Caco-2 (cell line): ENCODE measurements around the gene NUP210. TPM values are rescaled to one million over a fixed set of nuclear protein-coding genes. Genes with fewer than 3 reads are reported as not detected.

Source experiments
- BruUV-seq: library from RNA; stranded (reverse); fragments of 400-500 nt; replicated peaks from 2 replicates; lab custom pipeline; 2021; lab: Mats Ljungman, UMichigan
- CTCF ChIA-PET: fragments of 300-600 bp; sonication (Branson Sonifier 250); formaldehyde crosslinking; loops from one replicate; lab custom pipeline; 2022; ENCODE audit warnings: antibody characterized with exemption; lab: Charles Lee
- POLR2A ChIA-PET: fragments of 300-600 bp; sonication (Branson Sonifier 250); formaldehyde crosslinking; loops from one replicate; lab custom pipeline; 2022; ENCODE audit warnings: antibody characterized with exemption; lab: Charles Lee
- DNase-seq, 2 experiments: peaks; one replicate each; pipeline versions ENCODE4 v3.0.0 to v3.0.0-alpha.2; 2020 to 2022
- H3K27me3 ChIP-seq: replicated peaks from 2 replicates; pipeline ENCODE4 v1.6.0; 2011; ENCODE audit warnings: low read length; ENCODE audit not compliant: control insufficient read depth, insufficient read depth
- H3K36me3 ChIP-seq: 2 replicates; pipeline ENCODE4 v1.5.1; 2011; ENCODE audit warnings: low read length; ENCODE audit not compliant: control insufficient read depth, insufficient read depth
- H3K4me1 ChIP-seq: fragments of 250-450 bp; sonication (Bioruptor Pico); 2 replicates; pipeline ENCODE4 v1.5.1; 2020; ENCODE audit warnings: mild to moderate bottlenecking
- H3K4me3 ChIP-seq: 2 replicates; pipeline ENCODE4 v1.5.1; 2011; ENCODE audit warnings: low read depth, mild to moderate bottlenecking, control low read depth, low read length
- H3K9me3 ChIP-seq: fragments of 250-450 bp; sonication (Bioruptor Pico); 2 replicates; pipeline ENCODE4 v1.5.1; 2020; ENCODE audit warnings: mild to moderate bottlenecking, moderate library complexity
- H3K27ac Mint-ChIP-seq: one replicate; pipeline ENCODE4 v1.8.0; 2022; ENCODE audit warnings: mixed read lengths; ENCODE audit not compliant: unreplicated experiment
- H3K27me3 Mint-ChIP-seq: one replicate; pipeline ENCODE4 v1.8.0; 2022; ENCODE audit warnings: mixed read lengths; ENCODE audit not compliant: insufficient read depth, unreplicated experiment
- H3K36me3 Mint-ChIP-seq: one replicate; pipeline ENCODE4 v1.8.0; 2022; ENCODE audit warnings: mild to moderate bottlenecking, mixed read lengths; ENCODE audit not compliant: insufficient read depth, unreplicated experiment
- H3K4me1 Mint-ChIP-seq: one replicate; pipeline ENCODE4 v1.8.0; 2022; ENCODE audit warnings: low read depth, mixed read lengths; ENCODE audit not compliant: unreplicated experiment
- H3K4me3 Mint-ChIP-seq: one replicate; pipeline ENCODE4 v1.8.0; 2022; ENCODE audit warnings: mild to moderate bottlenecking, moderate library complexity, mixed read lengths; ENCODE audit not compliant: unreplicated experiment
- H3K9me3 Mint-ChIP-seq: one replicate; pipeline ENCODE4 v1.8.0; 2022; ENCODE audit warnings: mixed read lengths; ENCODE audit not compliant: unreplicated experiment
- CTCF ChIP-seq, 2 experiments: fragments of 200-600 bp in 1 of 2; IDR thresholded peaks; 1 replicate in 1 of 2; 2 replicates in 1 of 2; pipeline versions ENCODE4 v1.5.1 to v1.8.0; 2011 to 2022; ENCODE audit warnings: antibody characterized with exemption in 1 of 2, control low read depth in 1 of 2, inconsistent platforms in 1 of 2, low read depth in 1 of 2, low read length in 1 of 2, mild to moderate bottlenecking in 1 of 2, moderate library complexity in 1 of 2; ENCODE audit not compliant: insufficient read depth in 1 of 2, severe bottlenecking in 1 of 2, unreplicated experiment in 1 of 2
- intact Hi-C: fragments of 100-400 bp; cut with micrococcal nuclease; formaldehyde crosslinking; loops from one replicate; pipeline ENCODE4 v1.10.0; 2022; ENCODE audit not compliant: unreplicated experiment
- total RNA-seq: library from RNA; stranded (reverse); gene quantifications from 2 replicates; pipeline ENCODE4 v1.2.3, GENCODE V29; 2022

NUP210 gene
- total RNA-seq, 1 experiment from 2014 or later: 63.7 TPM

- Histone ChIP-seq H3K4me3 (no peak overlapping the region), H3K36me3 (peaks cover 1% of the 10 kb centered on the region), H3K27me3 (no peaks in the 10 kb centered on the region), H3K9me3 (no peaks in the 10 kb centered on the region), H3K4me1 (no peaks in the 10 kb centered on the region)
- no peak for DNase-seq
- intact Hi-C loops: no loop called here
- Mint-ChIP-seq H3K27me3 (no peaks in the 10 kb centered on the region), H3K4me1 (no peaks in the 10 kb centered on the region), H3K27ac (no peak overlapping the region), H3K4me3 (no peak overlapping the region), H3K9me3 (no peaks in the 10 kb centered on the region), H3K36me3 (peaks cover 26% of the 10 kb centered on the region)
- ChIA-PET POLR2A (no interaction called here), CTCF (no interaction called here)
- no TSS peak for BruUV-seq
- no peak for TF ChIP-seq CTCF (IDR thresholded peaks at IDR 0.05; ENCODE audit: insufficient read depth in 1 of 2, low read depth in 1 of 2, low read length in 1 of 2, severe bottlenecking in 1 of 2, unreplicated experiment in 1 of 2)
These were observed 78.8 kb downstream of the NUP210 start for GRCh38 chr3:13341229-13341905.

- intact Hi-C loops: no loop called here
- no peak overlapping the region for H3K4me3 Mint-ChIP-seq
- H3K9me3 Mint-ChIP-seq: no peaks in the 10 kb centered on the region
- Histone ChIP-seq H3K9me3 (no peaks in the 10 kb centered on the region), H3K4me3 (no peak overlapping the region), H3K36me3 (peaks cover 1% of the 10 kb centered on the region), H3K4me1 (no peaks in the 10 kb centered on the region), H3K27me3 (no peaks in the 10 kb centered on the region)
- no peaks in the 10 kb centered on the region for H3K27me3 Mint-ChIP-seq
- CTCF ChIA-PET: no interaction called here
- DNase-seq: no peak
- no peaks in the 10 kb centered on the region for H3K4me1 Mint-ChIP-seq
- no peak for TF ChIP-seq CTCF (IDR thresholded peaks at IDR 0.05; ENCODE audit: insufficient read depth in 1 of 2, low read depth in 1 of 2, low read length in 1 of 2, severe bottlenecking in 1 of 2, unreplicated experiment in 1 of 2)
- peaks cover 23% of the 10 kb centered on the region for H3K36me3 Mint-ChIP-seq
- POLR2A ChIA-PET: no interaction called here
- H3K27ac Mint-ChIP-seq: no peak overlapping the region
- BruUV-seq: no TSS peak
These were observed 80.3 kb downstream of the NUP210 start for GRCh38 chr3:13339833-13340232.

DNA sequence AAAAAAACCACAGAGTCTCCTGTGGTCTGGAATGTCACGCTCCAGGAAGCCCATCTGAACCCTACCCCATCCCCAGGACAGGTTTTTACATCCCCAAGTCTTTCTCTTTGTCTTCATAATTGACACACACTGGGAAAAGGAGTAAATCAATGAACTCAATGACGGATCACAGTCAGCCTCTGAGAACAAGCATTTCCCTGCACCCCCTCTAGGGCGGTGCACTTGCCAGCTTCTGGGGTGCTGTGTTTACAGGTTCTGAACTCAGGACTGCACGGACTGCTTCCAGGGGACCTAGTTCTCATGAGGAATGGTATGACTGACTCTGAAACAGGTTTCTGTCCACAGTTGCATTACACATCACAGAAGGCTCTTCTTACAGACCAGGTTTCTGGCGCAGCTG lies 81.1 kb downstream of the NUP210 start:
- Mint-ChIP-seq H3K36me3 (peaks cover 28% of the 10 kb centered on the region), H3K4me1 (no peaks in the 10 kb centered on the region), H3K27ac (no peak overlapping the region), H3K27me3 (no peaks in the 10 kb centered on the region), H3K9me3 (no peaks in the 10 kb centered on the region), H3K4me3 (no peak overlapping the region)
- H3K4me3 ChIP-seq: no peak overlapping the region
- H3K27me3 ChIP-seq: no peaks in the 10 kb centered on the region
- TF ChIP-seq CTCF (IDR thresholded peaks at IDR 0.05; ENCODE audit: insufficient read depth in 1 of 2, low read depth in 1 of 2, low read length in 1 of 2, severe bottlenecking in 1 of 2, unreplicated experiment in 1 of 2): no peak
- no peak for DNase-seq
- no TSS peak for BruUV-seq
- intact Hi-C loops: no loop called here
- POLR2A ChIA-PET: no interaction called here
- H3K36me3 ChIP-seq: peaks cover 1% of the 10 kb centered on the region
- CTCF ChIA-PET: no interaction called here
- no peaks in the 10 kb centered on the region for H3K4me1 ChIP-seq
- no peaks in the 10 kb centered on the region for H3K9me3 ChIP-seq
